HG02642 (cell line): ENCODE data around the gene USP6.
"Not testable (repeated sequence)": the region's sequence is repeated elsewhere in the genome, so short reads cannot be mapped to it uniquely, and the experiment has no call there.

ENCODE experiments used
- ATAC-seq: cut with Tn5 transposase; IDR thresholded peaks from one replicate; pipeline ENCODE4 v1.9.1; 2021; ENCODE audit warnings: mild to moderate bottlenecking; ENCODE audit not compliant: unreplicated experiment, poor library complexity

Gene USP6

GRCh38 chr17:5121186-5121841 is 5.5 kb downstream of the USP6 start:
- no peak for ATAC-seq

GRCh38 chr17:5122056-5122455 is 6.2 kb downstream of the USP6 start:
- ATAC-seq, result not testable (repeated sequence)

- ATAC-seq, result no peak
Measured at GRCh38 chr17:5122586-5123342, 6.9 kb downstream of the USP6 start.

GRCh38 chr17:5123343-5124124 is 7.7 kb downstream of the USP6 start:
- no peak for ATAC-seq

GRCh38 chr17:5124125-5124760 is 8.4 kb downstream of the USP6 start:
- not testable (repeated sequence) for ATAC-seq

- ATAC-seq, result not testable (repeated sequence)
Measured at GRCh38 chr17:5124896-5125295, 9.1 kb downstream of the USP6 start.

GRCh38 chr17:5126719-5127488 is 11.1 kb downstream of the USP6 start:
- ATAC-seq, result no peak

GRCh38 chr17:5127910-5128309 is 12.1 kb downstream of the USP6 start:
- ATAC-seq, result no peak

- ATAC-seq, result not testable (repeated sequence)
Measured at GRCh38 chr17:5128387-5128786, 12.6 kb downstream of the USP6 start.

GRCh38 chr17:5128905-5129535 is 13.2 kb downstream of the USP6 start:
- ATAC-seq, result no peak

GRCh38 chr17:5129770-5130169 is 13.9 kb downstream of the USP6 start:
- ATAC-seq, result not testable (repeated sequence)

GRCh38 chr17:5130261-5130660 is 14.4 kb downstream of the USP6 start:
- not testable (repeated sequence) for ATAC-seq

GRCh38 chr17:5130687-5131086 is 14.9 kb downstream of the USP6 start:
- ATAC-seq, result not testable (repeated sequence)

- ATAC-seq, result no peak
Measured at GRCh38 chr17:5131146-5131715, 15.4 kb downstream of the USP6 start.

- ATAC-seq, result not testable (repeated sequence)
Measured at GRCh38 chr17:5131799-5132502, 16.1 kb downstream of the USP6 start.

GRCh38 chr17:5132503-5133225 is 16.8 kb downstream of the USP6 start:
- ATAC-seq, result not testable (repeated sequence)

GRCh38 chr17:5133311-5133710 is 17.5 kb downstream of the USP6 start:
- no peak for ATAC-seq

GRCh38 chr17:5133961-5134360 is 18.1 kb downstream of the USP6 start:
- ATAC-seq, result not testable (repeated sequence)
